H1 (cell line): ENCODE results near the gene C1orf116. TPM values are rescaled to one million over a fixed set of nuclear protein-coding genes. Genes with fewer than 3 reads are reported as not detected.

Source experiments
- CTCF ChIA-PET: fragments of 300-600 bp; sonication (Branson Sonifier 250); formaldehyde crosslinking; loops from one replicate; lab custom pipeline; 2021; ENCODE audit not compliant: partially characterized antibody; lab: Charles Lee
- POLR2A ChIA-PET: fragments of 300-600 bp; sonication (Branson Sonifier 250); formaldehyde crosslinking; loops from one replicate; lab custom pipeline; 2021; ENCODE audit warnings: inconsistent platforms; ENCODE audit not compliant: partially characterized antibody; lab: Charles Lee
- DNase-seq, 2 experiments: peaks; one replicate each; pipeline versions ENCODE4 v3.0.0 to v3.0.0-alpha.2; 2010 to 2022; ENCODE audit warnings: low spot score in 2 of 2, low read depth in 1 of 2, mixed read lengths in 1 of 2
- FAIRE-seq: peaks from 2 replicates; lab custom pipeline; 2011; peaks lifted over from hg19 to GRCh38; lab: Jason Lieb, UNC
- H2AFZ ChIP-seq: 2 replicates; pipeline ENCODE4 v1.8.1; 2012; ENCODE audit warnings: low read length, inconsistent platforms
- H2AK5ac ChIP-seq: 2 replicates; pipeline ENCODE4 v1.6.1; 2013; ENCODE audit warnings: low read depth, low read length
- H2BK120ac ChIP-seq: replicated peaks from 2 replicates; pipeline ENCODE3; 2013; ENCODE audit warnings: low read depth, low read length, inconsistent platforms
- H2BK12ac ChIP-seq: 2 replicates; pipeline ENCODE4 v1.6.1; 2013; ENCODE audit warnings: low read depth, low read length
- H2BK15ac ChIP-seq: 2 replicates; pipeline ENCODE4 v1.6.1; 2013; ENCODE audit warnings: low read length
- H2BK20ac ChIP-seq: 2 replicates; pipeline ENCODE4 v1.6.1; 2013; ENCODE audit warnings: low read length
- H2BK5ac ChIP-seq: 2 replicates; pipeline ENCODE4 v1.6.1; 2013; ENCODE audit warnings: low read depth, low read length
- H3K14ac ChIP-seq: 2 replicates; pipeline ENCODE4 v1.6.1; 2013; ENCODE audit warnings: inconsistent platforms; ENCODE audit not compliant: insufficient read length
- H3K18ac ChIP-seq: 2 replicates; pipeline ENCODE4 v1.6.1; 2013; ENCODE audit warnings: low read length; ENCODE audit errors: extremely low read depth
- H3K23ac ChIP-seq: 2 replicates; pipeline ENCODE4 v1.6.1; 2013; ENCODE audit warnings: inconsistent platforms; ENCODE audit not compliant: insufficient read length
- H3K23me2 ChIP-seq: 2 replicates; pipeline ENCODE4 v1.6.1; 2013; ENCODE audit warnings: low read depth, low read length
- H3K27ac ChIP-seq: 2 replicates; pipeline ENCODE4 v1.6.1; 2011; ENCODE audit warnings: low read depth, low read length, inconsistent platforms
- H3K27me3 ChIP-seq, 4 experiments: replicated peaks in 1 of 4; 1 replicate in 1 of 4; 2 replicates in 3 of 4; pipeline versions ENCODE4 v1.6.1 to v1.8.1; 2011 to 2013; ENCODE audit warnings: low read length in 3 of 4, mild to moderate bottlenecking in 3 of 4, inconsistent platforms in 2 of 4, mixed read lengths in 2 of 4, moderate library complexity in 1 of 4; ENCODE audit not compliant: control insufficient read depth in 3 of 4, insufficient read depth in 3 of 4; ENCODE audit errors: extremely low read depth in 1 of 4
- H3K36me3 ChIP-seq, 4 experiments: 2 replicates each; pipeline versions ENCODE4 v1.6.1 to v1.8.1; 2011 to 2013; ENCODE audit warnings: mild to moderate bottlenecking in 4 of 4, low read length in 3 of 4, moderate library complexity in 2 of 4, control low read depth in 1 of 4, inconsistent platforms in 1 of 4; ENCODE audit not compliant: insufficient read depth in 4 of 4, control insufficient read depth in 2 of 4
- H3K4ac ChIP-seq: replicated peaks from 2 replicates; pipeline ENCODE3; 2013; ENCODE audit warnings: low read length, low read depth, mixed read lengths, inconsistent platforms; ENCODE audit not compliant: insufficient read length
- H3K4me1 ChIP-seq, 4 experiments: replicated peaks in 1 of 4; 1 replicate in 1 of 4; 2 replicates in 3 of 4; pipeline versions ENCODE4 v1.6.1 to v1.8.1; 2011 to 2013; ENCODE audit warnings: low read length in 3 of 4, inconsistent platforms in 2 of 4, mixed read lengths in 1 of 4; ENCODE audit not compliant: insufficient read depth in 4 of 4, control insufficient read depth in 3 of 4
- H3K4me2 ChIP-seq, 2 experiments: 2 replicates each; pipeline versions ENCODE4 v1.6.1 to v1.8.1; 2011 to 2013; ENCODE audit warnings: low read depth in 2 of 2, low read length in 2 of 2, control low read depth in 1 of 2, inconsistent platforms in 1 of 2, mild to moderate bottlenecking in 1 of 2; ENCODE audit not compliant: insufficient read depth in 1 of 2
- H3K4me3 ChIP-seq, 4 experiments: fragments of 200-600, 300-600 bp in 1 of 4; sonication (generic), shearing (Covaris generic), sonication (Bioruptor Twin) in 1 of 4; 2 replicates each; pipeline versions ENCODE4 v1.5.1 to v1.8.1; 2011 to 2016; ENCODE audit warnings: low read length in 4 of 4, low read depth in 3 of 4, control low read depth in 2 of 4, inconsistent platforms in 2 of 4, mild to moderate bottlenecking in 2 of 4, mixed read lengths in 1 of 4, moderate library complexity in 1 of 4; ENCODE audit not compliant: insufficient read depth in 2 of 4; ENCODE audit errors: extremely low read depth in 1 of 4
- H3K56ac ChIP-seq: replicated peaks from 2 replicates; pipeline ENCODE3; 2013; ENCODE audit warnings: low read depth, mild to moderate bottlenecking, mixed read lengths, low read length, inconsistent platforms; ENCODE audit not compliant: insufficient read length
- H3K79me1 ChIP-seq: 2 replicates; pipeline ENCODE4 v1.6.1; 2013; ENCODE audit warnings: low read depth, low read length, control low read depth
- H3K79me2 ChIP-seq, 2 experiments: 2 replicates each; pipeline versions ENCODE4 v1.6.1 to v1.8.1; 2012 to 2013; ENCODE audit warnings: low read length in 2 of 2, mild to moderate bottlenecking in 2 of 2, inconsistent platforms in 1 of 2; ENCODE audit not compliant: insufficient read depth in 2 of 2, control insufficient read depth in 1 of 2
- H3K9ac ChIP-seq, 4 experiments: replicated peaks in 1 of 4; 1 replicate in 1 of 4; 2 replicates in 3 of 4; pipeline versions ENCODE4 v1.6.1 to v1.8.1; 2011 to 2013; ENCODE audit warnings: low read depth in 3 of 4, low read length in 3 of 4, control low read depth in 2 of 4, mild to moderate bottlenecking in 2 of 4, moderate library complexity in 2 of 4, inconsistent platforms in 1 of 4; ENCODE audit errors: extremely low read depth in 1 of 4
- H3K9me3 ChIP-seq, 2 experiments: 2 replicates each; pipeline versions ENCODE4 v1.6.1 to v1.8.1; 2012 to 2013; ENCODE audit warnings: mild to moderate bottlenecking in 2 of 2, moderate library complexity in 2 of 2, control low read depth in 1 of 2, inconsistent platforms in 1 of 2, low read depth in 1 of 2, low read length in 1 of 2, mixed read lengths in 1 of 2; ENCODE audit not compliant: insufficient read depth in 2 of 2
- H4K20me1 ChIP-seq, 2 experiments: replicated peaks in 1 of 2; 2 replicates each; pipeline versions ENCODE3 to v1.8.1; 2011 to 2013; ENCODE audit warnings: inconsistent platforms in 2 of 2, low read length in 2 of 2, mild to moderate bottlenecking in 1 of 2; ENCODE audit not compliant: insufficient read depth in 2 of 2, control insufficient read depth in 1 of 2
- H4K5ac ChIP-seq: 2 replicates; pipeline ENCODE4 v1.6.1; 2013; ENCODE audit warnings: low read length, low read depth, mixed read lengths, inconsistent platforms; ENCODE audit not compliant: insufficient read length
- H4K8ac ChIP-seq: 2 replicates; pipeline ENCODE4 v1.8.0; 2013; ENCODE audit warnings: mild to moderate bottlenecking, moderate library complexity, low read length, inconsistent platforms; ENCODE audit not compliant: insufficient read depth; ENCODE audit errors: extremely low read depth
- H4K91ac ChIP-seq: replicated peaks from 2 replicates; pipeline ENCODE3; 2013; ENCODE audit warnings: low read length, mixed read lengths, inconsistent platforms; ENCODE audit not compliant: insufficient read length
- ATF2 ChIP-seq: IDR thresholded peaks from 2 replicates; pipeline ENCODE4 v1.6.1; 2012; ENCODE audit warnings: low read length, inconsistent platforms
- CTCF ChIP-seq, 3 experiments: IDR thresholded peaks; 1 replicate in 2 of 3; 2 replicates in 1 of 3; pipeline versions ENCODE4 v1.5.1 to v1.6.1; 2011; ENCODE audit warnings: low read length in 3 of 3, mild to moderate bottlenecking in 3 of 3, inconsistent platforms in 2 of 3, low read depth in 1 of 3, moderate library complexity in 1 of 3; ENCODE audit not compliant: insufficient read depth in 1 of 3; ENCODE audit errors: control extremely low read depth in 1 of 3
- EZH2 ChIP-seq: fragments of 200-600 bp; sonication (generic); IDR thresholded peaks from 2 replicates; pipeline ENCODE4 v1.7.1; 2012; ENCODE audit warnings: low read depth, mild to moderate bottlenecking, moderate library complexity, low read length, inconsistent platforms; ENCODE audit not compliant: severe bottlenecking
- KDM5A ChIP-seq: fragments of 200-600 bp; IDR thresholded peaks from 2 replicates; pipeline ENCODE4 v1.7.1; 2012; ENCODE audit warnings: mild to moderate bottlenecking, low read length, inconsistent platforms, mixed read lengths
- MAFK ChIP-seq: IDR thresholded peaks from 2 replicates; pipeline ENCODE4 v1.6.1; 2012; ENCODE audit warnings: low read depth, mild to moderate bottlenecking, improper control_type of control experiment, low read length
- POU5F1 ChIP-seq: IDR thresholded peaks from 2 replicates; pipeline ENCODE4 v1.6.1; 2011; ENCODE audit warnings: low read depth, mild to moderate bottlenecking, low read length, moderate library complexity
- RNF2 ChIP-seq: fragments of 200-900, 300-1000 bp; sonication (generic); IDR thresholded peaks from 2 replicates; pipeline ENCODE4 v1.7.1; 2016; ENCODE audit warnings: borderline replicate concordance, low read depth, mild to moderate bottlenecking, antibody characterized with exemption, low read length; ENCODE audit not compliant: poor library complexity, severe bottlenecking; ENCODE audit errors: missing control alignments
- SP4 ChIP-seq: IDR thresholded peaks from 2 replicates; pipeline ENCODE4 v1.6.1; 2012; ENCODE audit warnings: low read length, inconsistent platforms
- WGBS, 2 experiments: shearing (Covaris generic) in 1 of 2; methylation state at CpG; one replicate each; pipeline versions ENCODE4 v1.1.6 to v1.1.7; 2013 to 2015; ENCODE audit warnings: low lambda C conversion rate in 2 of 2, mixed read lengths in 2 of 2, inconsistent platforms in 1 of 2, low coverage in 1 of 2, missing lambda C conversion rate in 1 of 2; ENCODE audit not compliant: insufficient replicate concordance in 2 of 2, insufficient coverage in 1 of 2, insufficient read length in 1 of 2; ENCODE audit errors: extremely low coverage in 1 of 2, missing lambda C conversion rate in 1 of 2; 5-methylcytosine and 5-hydroxymethylcytosine counted together
- polyA plus RNA-seq, 7 experiments: library from polyadenylated mRNA; depleted of rRNA in 3 of 7; stranded (reverse) in 5 of 7; unstranded in 2 of 7; fragments of >200 nt in 5 of 7; fragments of 200-250 nt in 2 of 7; gene quantifications; 1 replicate in 5 of 7; 2 replicates in 1 of 7; 4 replicates in 1 of 7; pipeline versions ENCODE4 v1.2.1 to v1.2.3, GENCODE V29; 2011 to 2013; ENCODE audit warnings: missing spikeins in 2 of 7, mixed read lengths in 2 of 7
- total RNA-seq: library from RNA; stranded (reverse); fragmentation: NEBNext Ultra II Directional; extraction: Animal tissue kit (Norgen Biotek cat#: 25700); gene quantifications from 2 replicates; pipeline ENCODE4 v1.2.1, GENCODE V29; 2021

Gene C1orf116
- total and polyA plus RNA-seq, 2 of the 8 experiments (the other 6 are each of a cell fraction or from before 2014, with no cell fraction given), result 2.2 to 3.9 TPM

GRCh38 chr1:207058252-207058651 is 25.7 kb upstream of the C1orf116 start:
- Histone ChIP-seq H3K4me3 (no peak overlapping the region), H3K14ac (no peak overlapping the region), H3K4ac (no peak overlapping the region), H3K36me3 (peaks cover 0 to 14% (median 6%) of the 10 kb centered on the region in 4 experiments; a peak in 4 of 8 replicates), H3K27me3 (no peaks in the 10 kb centered on the region), H3K56ac (no peak overlapping the region), H3K23me2 (peaks cover 4% of the 10 kb centered on the region; the same call in 1 of the 2 replicates), H2BK120ac (no peak overlapping the region), H3K9me3 (no peaks in the 10 kb centered on the region), H3K9ac (no peak overlapping the region), H3K27ac (no peak overlapping the region), H2BK5ac (no peak overlapping the region), H3K79me2 (no peaks in the 10 kb centered on the region), H2BK20ac (no peak overlapping the region), H4K91ac (no peak overlapping the region), H2BK12ac (no peak overlapping the region), H3K79me1 (no peaks in the 10 kb centered on the region), H2AFZ (no peak overlapping the region), H4K20me1 (no peaks in the 10 kb centered on the region), H3K4me2 (no peak overlapping the region), H2BK15ac (no peak overlapping the region), H4K5ac (no peak overlapping the region), H2AK5ac (no peak overlapping the region), H3K23ac (no peak overlapping the region), H3K4me1 (peaks cover 0 to 3% (median 1%) of the 10 kb centered on the region in 4 experiments; a peak in 2 of 7 replicates), H3K18ac (no peak overlapping the region), H4K8ac (no peak overlapping the region)
- CTCF ChIA-PET, result interaction anchor here (0.9 to 3.5 kb wide), 4 partner anchors 9 to 146 kb away, joined by 3 to 16 read pairs (median 6); no protein-coding TSS in a partner anchor
- POLR2A ChIA-PET, result interaction anchor here (2.8 kb wide), 1 partner anchor 26 kb away, joined by 9 read pairs; the partner anchor contains the start of gene C1orf116
- DNase-seq, result no peak
- TF ChIP-seq KDM5A, result no peak
- TF ChIP-seq ATF2, result no peak
- TF ChIP-seq RNF2, result no peak
- no peak for TF ChIP-seq CTCF (IDR thresholded peaks at IDR 0.05; ENCODE audit: control extremely low read depth in 1 of 3, insufficient read depth in 1 of 3, low read depth in 1 of 3, low read length in 3 of 3)
- TF ChIP-seq EZH2, result no peak
- TF ChIP-seq POU5F1, result no peak
- no peak for TF ChIP-seq MAFK
- no peak for TF ChIP-seq SP4
- 92% methylated on average over 4 of the region's 4 CpGs; no CpG with 5 or more reads in 1 of the 2 experiments for WGBS, 2 experiments
- FAIRE-seq, result no peak
